Hepatocyte (in vitro differentiated cells): Measurements from ENCODE around the gene ALG11.

ENCODE experiments used
- CTCF ChIP-seq: fragments of 200-600 bp; sonication (generic); IDR thresholded peaks from 2 replicates; pipeline ENCODE4 v1.5.1; 2016; ENCODE audit warnings: antibody characterized with exemption, mild to moderate bottlenecking; ENCODE audit not compliant: poor library complexity
- EZH2 ChIP-seq: fragments of 200-600 bp; sonication (generic); IDR thresholded peaks from 2 replicates; pipeline ENCODE4 v1.6.1; 2016; ENCODE audit warnings: antibody characterized with exemption, mild to moderate bottlenecking, borderline replicate concordance

DNA sequence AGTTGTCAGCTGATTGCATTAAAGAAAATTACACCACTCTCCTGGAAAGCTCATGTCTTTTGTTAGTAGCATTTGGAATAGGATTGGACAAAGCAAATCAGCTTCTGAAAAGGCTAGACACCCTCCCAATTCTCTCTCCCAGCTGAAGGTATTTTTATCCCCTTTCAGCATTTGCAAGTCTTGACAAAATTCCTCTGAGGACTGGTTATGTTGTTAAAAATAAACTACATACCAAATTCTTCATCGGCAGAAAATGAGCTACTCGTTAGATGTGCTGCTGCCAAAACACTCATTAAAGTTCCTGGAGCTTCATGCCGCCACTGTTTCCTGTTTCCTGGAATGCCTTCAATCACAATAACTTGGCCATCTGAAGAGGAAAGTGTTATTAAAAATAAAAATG is 49.4 kb downstream of the ALG11 start:
- no peak for TF ChIP-seq CTCF
- TF ChIP-seq EZH2 = no peak
